Mammary epithelial cell (primary cell): ENCODE results near the gene NRG3.

Experiments used
- CTCF ChIP-seq, 2 donors: IDR thresholded peaks in 1 of 2; conservative IDR thresholded peaks in 1 of 2; 2 replicates each; pipeline ENCODE4 v1.5.1; 2011 to 2012; ENCODE audit warnings: inconsistent platforms in 2 of 2, low read length in 2 of 2, mild to moderate bottlenecking in 2 of 2, control low read depth in 1 of 2, low read depth in 1 of 2; ENCODE audit not compliant: insufficient read depth in 1 of 2; ENCODE audit errors: extremely low read depth in 1 of 2
- EZH2 ChIP-seq: IDR thresholded peaks from 2 replicates; pipeline ENCODE4 v1.6.1; 2012; ENCODE audit warnings: low read length, inconsistent platforms, borderline replicate concordance

GRCh38 chr10:82240408-82240807, 365.4 kb downstream of the NRG3 start:
- TF ChIP-seq CTCF (conservative IDR thresholded peaks at IDR 0.05 in 1 of 2, IDR thresholded peaks at IDR 0.05 in 1 of 2; ENCODE audit: extremely low read depth in 1 of 2, insufficient read depth in 1 of 2, low read depth in 1 of 2, low read length in 2 of 2) (no peak), EZH2 (no peak)
